GM19351 (cell line): ENCODE data around the gene LEPROT.
"Not testable (repeated sequence)": the region's sequence is repeated elsewhere in the genome, so short reads cannot be mapped to it uniquely, and the experiment has no call there.

Experiments used
- ATAC-seq: cut with Tn5 transposase; IDR thresholded peaks from one replicate; pipeline ENCODE4 v1.9.1; 2021; ENCODE audit warnings: mild to moderate bottlenecking, moderate library complexity; ENCODE audit not compliant: unreplicated experiment

Gene LEPROT

DNA sequence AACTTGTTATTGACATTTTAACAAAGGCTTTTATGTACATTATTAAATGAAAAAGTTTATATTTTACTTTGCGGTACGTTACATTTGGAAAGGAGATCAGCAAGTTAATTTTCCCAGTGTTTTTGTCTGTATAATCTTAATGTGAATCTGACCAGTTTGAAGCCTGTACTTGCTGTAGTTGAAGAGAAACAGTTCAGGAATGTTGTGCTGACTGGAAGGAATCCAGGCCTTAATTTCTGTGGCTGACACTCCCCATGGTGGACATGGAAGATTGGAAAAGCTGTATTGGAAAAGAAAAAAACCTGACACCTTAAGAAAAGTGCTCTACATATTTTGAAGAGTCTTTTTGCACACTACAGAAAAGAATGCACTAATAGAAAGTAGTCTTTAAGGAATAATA lies 15.5 kb downstream of the LEPROT start:
- no peak for ATAC-seq

DNA sequence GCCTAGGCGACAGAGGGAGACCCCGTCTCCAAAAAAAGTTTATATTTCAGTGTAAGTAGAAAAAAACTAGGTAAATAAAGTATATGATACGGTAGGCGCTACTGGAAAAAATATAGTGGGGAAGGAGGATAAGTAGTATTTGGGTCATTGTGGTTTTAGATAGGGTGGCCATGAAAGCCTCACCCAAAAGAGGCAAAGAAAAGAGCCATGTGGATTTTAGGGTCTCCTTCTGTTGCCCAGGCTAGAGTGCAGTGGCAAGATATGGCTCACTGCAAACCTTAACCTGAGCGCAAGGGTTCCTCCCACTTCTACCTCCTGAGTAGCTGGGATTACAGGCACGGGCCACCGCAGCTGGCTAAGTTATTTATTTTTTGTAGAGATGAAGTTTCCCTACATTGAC lies 17.1 kb downstream of the LEPROT start:
- no peak for ATAC-seq

DNA sequence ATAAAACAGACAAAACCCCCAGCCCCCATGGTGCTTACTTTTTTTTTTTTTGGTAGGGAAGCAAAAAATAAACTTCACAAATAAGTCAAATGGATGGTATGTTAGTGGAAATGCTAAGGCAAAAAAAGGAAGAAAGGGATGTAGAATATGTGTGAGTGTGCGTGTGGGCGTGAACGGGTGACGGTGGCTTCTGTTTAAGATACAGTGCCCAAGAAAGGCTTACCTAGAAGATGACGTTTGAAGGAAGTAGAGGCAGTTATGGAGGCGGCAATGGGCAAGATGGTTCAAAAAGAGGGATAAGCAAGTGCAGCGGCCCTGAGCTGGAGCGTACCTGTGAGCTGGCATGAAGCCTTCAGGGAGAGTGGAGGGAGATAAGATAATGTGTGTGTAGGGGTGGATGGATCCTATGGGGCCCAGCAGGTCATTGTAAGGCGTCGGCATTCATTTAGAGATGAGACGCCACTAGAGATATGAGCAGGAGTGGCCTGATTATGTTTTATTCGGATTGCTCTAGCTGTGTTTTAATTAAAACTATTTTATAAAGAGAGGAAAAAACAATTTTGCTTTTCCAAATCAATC lies 19.9 kb downstream of the LEPROT start:
- no peak for ATAC-seq

DNA sequence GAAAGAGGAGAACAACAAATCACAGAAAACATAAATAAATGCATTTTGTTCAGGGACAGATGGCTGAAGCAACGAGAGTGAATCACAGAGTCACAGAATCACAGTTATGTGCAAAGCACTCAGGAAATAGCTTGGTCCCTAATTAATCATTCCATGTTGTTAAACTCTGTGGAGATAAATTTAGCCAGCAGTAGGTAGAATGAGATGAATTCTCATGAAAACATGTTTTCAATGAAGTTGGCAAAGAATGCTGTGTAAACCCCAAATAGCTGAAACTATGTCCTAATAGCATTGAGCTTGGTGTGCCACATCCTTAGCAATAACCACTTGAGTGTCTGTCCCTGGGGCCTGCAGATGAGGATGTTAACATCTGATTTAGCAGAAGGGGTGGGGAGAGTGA lies 20.4 kb downstream of the LEPROT start:
- ATAC-seq: no peak

DNA sequence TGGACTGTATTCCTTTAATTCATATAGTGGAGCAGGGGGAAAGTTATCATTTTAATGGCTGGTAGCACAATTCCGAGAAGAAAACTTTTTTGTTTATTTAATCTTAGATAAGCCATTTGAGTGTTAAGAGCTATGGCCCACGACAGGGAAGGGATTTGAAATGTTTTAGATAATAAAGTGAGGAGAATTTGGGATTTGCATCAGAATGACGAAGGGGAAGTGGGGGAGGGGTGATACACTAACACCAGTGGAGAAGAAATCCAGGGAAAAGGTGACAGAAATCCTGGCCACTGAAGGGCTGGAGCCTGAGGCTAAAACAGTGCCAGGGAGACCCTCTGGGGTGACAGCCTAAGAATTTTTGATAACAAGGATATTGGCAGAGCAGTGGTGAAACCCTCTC lies 21.0 kb downstream of the LEPROT start:
- ATAC-seq: no peak

DNA sequence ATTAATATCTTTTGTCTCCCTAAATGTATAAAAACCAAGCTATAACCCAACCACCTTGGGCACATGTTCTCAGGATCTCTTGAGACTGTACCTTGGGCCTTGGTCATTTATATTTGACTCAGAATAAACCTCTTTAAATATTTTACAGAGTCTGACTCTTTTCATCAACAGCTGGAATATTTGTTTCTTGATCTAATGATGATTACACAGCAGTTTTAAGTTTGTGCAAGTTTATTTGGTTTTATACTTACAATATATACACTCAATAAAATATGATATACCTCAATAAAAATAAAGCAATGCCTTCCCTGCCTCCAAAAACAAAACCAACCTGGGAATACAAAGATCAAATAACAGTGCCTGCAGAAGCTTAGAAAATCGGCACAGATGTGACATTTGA lies 22.0 kb downstream of the LEPROT start:
- no peak for ATAC-seq

DNA sequence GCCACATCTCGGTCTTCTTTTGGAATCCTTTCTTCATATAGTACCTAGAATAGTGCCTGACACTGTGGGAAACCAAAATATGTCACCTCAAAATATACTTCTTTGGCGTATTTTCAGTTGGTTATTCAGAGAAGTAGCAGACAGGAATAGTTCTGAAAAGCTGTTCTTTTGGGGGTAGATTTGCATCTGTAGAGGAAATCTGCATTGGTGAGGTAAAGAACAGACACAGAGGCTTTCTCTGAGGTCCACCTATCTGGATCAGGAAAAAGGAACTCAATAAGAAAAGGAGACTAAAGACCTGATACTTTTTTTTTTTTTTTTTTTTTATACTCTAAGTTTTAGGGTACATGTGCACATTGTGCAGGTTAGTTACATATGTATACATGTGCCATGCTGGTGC lies 23.2 kb downstream of the LEPROT start:
- ATAC-seq: no peak

DNA sequence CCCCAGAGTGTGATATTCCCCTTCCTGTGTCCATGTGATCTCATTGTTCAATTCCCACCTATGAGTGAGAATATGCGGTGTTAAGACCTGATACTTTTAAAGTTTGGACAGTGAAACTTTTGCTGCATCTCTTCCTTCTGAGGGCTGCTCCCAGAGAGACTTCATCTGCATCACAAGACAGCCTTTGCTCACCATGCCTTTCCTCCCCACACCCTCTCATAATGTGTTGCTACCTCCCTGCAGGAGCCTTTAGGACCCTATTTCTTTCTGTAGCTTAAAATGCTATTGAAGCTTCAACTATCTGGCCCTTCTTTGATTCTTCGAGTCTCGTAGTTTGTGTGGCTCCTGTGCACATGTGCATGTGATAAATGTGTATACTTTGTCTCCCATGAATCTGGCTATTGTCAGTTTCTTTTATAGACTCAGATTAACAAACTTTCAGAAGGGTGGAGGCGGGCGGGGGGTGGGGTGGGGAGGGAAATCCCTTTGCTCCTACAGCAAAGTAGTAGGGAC lies 23.7 kb downstream of the LEPROT start:
- no peak for ATAC-seq

DNA sequence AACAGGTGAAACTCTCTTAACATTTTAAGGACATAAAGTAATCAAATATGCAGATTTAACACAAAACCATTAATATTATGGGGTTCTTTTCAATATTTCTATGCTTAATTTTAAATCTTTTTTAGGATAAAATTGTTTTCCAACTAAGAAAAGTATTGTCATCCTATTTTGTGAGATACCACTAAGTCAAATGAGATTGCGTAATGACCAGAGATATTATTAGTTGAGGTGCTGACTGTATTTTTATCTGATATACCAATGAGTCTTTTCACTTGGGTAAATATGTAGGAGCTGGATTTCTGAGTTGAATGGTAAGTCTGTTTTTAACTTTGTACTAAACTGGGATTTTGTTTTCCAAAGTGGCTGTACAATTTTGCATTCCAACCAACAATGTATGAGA lies 25.4 kb downstream of the LEPROT start:
- no peak for ATAC-seq

DNA sequence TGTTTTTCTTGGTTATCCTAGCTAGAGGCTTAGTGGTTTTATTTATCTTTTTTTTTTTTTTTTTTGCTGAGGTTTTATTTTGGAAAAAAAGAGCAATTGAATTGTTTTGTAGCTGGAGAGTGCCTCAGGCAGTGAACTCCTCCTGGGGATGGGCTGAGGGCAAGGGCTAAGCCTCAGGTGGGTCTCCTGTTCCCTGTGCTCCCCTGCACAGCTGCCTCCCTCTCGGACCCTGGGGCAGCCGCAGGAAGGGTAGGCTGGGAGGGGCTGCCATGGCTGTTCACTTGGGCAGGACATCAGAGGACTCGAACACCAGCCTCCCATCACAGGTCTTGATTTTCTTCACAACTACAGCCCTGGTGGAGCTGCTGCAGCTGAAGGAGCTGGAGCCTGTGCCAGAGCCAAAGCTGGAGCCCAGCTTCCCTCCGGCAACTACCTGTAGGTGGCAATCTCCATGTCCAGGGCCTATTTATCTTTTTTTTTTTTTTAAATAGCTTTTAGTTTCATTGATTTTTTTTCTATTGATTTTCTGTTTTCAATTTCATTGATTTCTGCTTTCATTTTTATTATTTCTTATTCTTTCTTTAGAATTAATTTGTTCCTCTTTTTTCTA lies 28.9 kb downstream of the LEPROT start:
- ATAC-seq: no peak

DNA sequence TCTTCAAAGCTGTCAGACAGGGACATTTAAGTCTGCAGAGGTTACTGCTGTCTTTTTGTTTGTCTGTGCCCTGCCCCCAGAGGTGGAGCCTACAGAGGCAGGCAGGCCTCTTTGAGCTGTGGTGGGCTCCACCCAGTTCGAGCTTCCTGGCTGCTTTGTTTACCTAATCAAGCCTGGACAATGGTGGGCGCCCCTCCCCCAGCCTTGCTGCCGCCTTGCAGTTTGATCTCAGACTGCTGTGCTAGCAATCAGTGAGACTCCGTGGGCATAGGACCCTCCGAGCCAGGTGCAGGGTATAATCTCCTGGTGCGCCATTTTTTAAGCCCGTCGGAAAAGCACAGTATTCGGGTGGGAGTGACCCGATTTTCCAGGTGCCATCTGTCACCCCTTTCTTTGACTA lies 35.2 kb downstream of the LEPROT start:
- ATAC-seq: not testable (repeated sequence)

DNA sequence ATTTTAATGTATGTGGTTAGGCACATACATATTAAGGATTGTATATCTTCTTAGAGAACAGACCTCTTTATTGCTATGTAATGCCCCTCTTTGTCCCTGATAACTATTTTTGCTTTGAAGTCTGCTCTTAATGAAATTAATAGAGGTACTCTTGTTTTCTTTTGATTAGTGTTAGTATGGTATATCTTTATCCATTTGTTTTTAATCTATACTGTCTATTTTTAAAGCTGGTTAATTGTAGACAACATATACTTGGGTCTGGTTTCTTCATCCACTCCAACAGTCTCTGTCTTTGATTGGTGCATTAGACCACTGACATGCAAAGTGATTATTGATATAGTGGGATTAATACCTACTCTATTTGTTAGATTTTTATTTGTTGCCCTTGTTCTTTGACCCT lies 36.0 kb downstream of the LEPROT start:
- no peak for ATAC-seq

DNA sequence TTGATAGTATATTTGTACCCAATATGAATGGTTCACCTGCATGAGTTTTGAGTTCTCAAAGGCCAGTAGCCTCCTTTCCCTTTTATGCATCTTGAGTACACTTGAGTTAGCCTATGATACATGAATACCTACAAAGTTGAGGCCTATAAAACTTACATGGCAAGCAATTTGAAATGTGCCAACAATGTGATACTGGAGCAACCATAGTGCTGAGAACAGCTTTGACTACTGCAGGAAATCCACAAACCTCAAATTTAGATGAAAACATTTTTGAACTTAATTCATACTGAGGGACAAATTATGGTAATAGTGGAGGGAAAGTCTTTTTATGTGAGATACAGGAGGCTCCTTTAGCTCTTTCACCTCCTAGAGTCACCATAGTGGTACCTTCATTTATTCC lies 37.4 kb downstream of the LEPROT start:
- ATAC-seq: no peak

DNA sequence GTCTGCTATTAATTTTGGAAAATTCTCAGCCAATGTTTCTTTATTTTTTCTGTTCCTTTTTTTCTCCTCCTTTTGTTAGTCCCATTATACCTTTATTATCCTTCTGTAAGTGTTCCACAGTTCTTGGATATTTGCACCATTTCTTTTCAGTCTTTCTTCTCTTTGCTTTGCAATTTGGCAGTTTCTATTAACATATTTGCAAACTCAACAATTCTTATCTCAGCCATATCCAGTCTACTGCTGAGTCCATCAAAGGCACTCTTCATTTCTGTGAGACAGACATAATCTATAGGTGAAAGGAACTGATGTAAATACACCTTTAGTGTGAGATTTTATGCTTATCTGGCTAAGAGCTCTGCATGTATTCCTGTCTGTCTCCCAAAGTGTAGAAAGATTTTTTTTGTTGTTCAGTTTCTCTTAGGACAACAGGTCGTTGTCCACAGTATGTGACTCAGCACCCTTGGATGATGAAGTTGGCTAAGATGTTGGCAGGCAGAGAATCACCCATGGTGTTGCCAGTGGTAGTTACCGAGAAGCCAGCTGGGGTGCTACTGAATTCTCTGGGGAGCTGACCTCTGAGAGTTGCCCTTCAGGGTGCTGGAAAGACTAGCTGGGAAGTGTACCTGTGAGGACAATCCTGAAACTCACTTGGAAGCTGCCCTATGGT lies 38.4 kb downstream of the LEPROT start:
- ATAC-seq: peak; percentile 42

DNA sequence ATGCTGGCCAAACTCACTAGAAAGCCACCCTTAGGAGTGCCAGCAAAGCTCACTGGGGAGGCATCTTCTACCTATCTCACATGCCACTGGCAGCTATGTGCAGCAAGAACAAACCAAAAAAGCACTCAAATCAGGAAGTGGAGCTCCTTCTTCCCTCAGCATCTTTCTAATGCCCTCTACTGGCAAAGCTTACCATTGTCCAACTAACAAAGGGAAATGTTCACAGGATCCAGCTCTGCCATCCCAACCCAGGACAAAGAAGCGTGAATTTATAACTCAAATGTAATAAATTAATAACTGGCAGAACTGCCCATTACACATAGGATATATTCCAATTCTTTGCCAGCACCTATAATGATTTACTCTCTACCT lies 38.9 kb downstream of the LEPROT start:
- peak; percentile 97 for ATAC-seq

DNA sequence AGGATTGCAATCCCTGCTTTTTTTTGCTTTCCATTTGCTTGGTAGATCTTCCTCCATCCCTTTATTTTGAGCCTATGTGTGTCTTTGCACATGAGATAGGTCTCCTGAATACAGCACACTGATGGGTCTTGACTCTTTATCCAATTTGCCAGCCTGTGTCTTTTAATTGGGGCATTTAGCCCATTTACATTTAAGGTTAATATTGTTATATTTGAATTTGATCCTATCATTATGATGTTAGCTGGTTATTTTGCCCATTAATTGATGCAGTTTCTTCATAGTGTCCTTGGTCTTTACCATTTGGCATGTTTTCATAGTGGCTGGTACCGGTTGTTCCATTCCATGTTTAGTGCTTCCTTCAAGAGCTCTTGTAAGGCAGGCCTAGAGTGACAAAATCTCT lies 45.4 kb downstream of the LEPROT start:
- not testable (repeated sequence) for ATAC-seq

DNA sequence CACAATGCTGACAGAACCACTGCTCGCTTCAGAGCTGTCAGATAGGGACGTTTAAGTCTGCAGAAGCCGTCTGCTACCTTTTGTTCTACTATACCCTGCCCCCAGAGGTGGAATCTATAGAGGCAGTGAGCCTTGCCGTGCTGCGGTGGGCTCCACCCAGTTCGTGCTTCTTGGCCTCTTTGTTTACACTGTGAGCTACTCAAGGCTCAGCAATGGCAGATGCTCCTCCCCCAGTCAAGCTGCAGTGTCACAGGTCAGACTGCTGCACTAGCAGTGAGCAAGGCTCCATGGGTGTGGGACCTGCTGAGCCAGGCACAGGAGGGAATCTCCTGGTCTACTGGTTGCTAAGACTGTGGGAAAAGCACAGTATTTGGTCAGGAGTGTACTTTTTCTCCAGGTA lies 47.1 kb downstream of the LEPROT start:
- no peak for ATAC-seq

DNA sequence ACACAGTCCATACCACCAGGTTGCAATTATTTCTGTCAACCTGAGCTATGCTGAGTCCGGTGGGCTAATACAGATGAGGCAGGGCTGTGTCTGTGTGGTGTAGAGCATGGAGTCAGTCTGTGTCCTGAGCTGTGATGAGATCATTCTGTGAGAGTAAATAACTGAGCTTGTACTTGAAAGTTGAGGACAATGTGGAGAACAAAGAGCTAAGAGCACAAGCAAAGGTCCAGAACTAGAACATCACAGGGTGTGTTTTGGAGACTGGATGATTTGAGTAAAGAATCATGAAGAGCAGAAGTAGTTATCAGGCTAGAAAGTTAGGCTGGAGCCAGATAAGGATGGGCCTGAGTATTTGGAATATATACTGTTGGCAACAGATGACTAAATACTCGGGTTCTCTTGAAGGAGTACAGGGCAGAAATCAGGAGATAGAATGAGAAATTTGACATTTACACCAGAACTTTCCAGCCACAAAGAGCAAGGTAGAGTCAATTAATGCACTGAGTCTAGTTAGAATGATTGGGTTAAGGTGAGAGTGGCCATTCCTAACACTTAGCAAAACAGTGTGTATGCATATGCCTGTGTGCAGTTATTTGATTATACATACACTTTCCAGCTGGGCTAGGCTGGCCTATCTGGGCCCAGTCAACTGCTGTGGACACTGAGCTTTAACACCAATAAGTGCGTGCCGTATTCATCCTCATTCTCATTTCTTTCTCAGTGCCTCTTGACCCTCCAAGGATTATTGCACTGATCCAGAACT lies 48.8 kb downstream of the LEPROT start:
- ATAC-seq: no peak

DNA sequence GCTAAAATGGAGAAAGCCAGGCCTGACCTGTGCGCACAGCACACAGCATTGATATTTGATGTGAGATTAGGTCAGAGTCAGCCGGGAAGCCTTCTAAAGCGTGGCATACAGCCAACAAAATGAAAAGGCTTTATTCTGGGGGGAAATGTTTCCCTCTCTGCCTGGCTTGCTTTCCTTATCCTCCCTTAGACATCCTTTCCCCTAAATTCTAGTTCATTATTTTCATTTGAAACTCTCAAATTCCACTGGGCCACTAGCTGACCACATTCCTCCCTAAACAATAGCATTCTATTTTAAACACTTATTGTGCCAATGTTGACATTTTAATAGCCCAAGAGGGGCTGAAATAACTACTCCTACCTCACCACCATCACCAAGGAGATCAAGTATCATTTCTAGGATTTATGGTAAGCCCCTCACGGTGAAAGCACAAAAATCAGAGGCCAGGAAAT lies 49.4 kb downstream of the LEPROT start:
- ATAC-seq: no peak

DNA sequence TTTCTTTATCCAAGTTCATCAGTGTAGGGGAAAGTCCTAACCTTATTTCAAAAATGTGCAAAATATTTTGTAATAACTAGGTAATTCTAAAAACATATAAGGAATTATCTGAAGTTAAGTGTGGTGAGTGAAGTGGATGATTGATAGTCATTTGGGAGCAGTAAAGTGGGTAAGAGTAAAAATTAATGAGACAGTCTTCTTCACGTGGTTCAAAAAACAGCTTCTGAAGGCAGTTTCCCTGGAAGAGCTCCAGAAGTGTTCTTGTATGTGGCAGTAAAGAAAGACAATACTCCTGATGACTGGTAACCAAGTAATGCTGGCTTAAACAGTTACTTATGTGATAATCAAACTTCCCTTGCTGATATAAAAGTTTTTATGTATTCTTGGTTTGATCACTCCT lies 50.3 kb downstream of the LEPROT start:
- ATAC-seq: no peak

DNA sequence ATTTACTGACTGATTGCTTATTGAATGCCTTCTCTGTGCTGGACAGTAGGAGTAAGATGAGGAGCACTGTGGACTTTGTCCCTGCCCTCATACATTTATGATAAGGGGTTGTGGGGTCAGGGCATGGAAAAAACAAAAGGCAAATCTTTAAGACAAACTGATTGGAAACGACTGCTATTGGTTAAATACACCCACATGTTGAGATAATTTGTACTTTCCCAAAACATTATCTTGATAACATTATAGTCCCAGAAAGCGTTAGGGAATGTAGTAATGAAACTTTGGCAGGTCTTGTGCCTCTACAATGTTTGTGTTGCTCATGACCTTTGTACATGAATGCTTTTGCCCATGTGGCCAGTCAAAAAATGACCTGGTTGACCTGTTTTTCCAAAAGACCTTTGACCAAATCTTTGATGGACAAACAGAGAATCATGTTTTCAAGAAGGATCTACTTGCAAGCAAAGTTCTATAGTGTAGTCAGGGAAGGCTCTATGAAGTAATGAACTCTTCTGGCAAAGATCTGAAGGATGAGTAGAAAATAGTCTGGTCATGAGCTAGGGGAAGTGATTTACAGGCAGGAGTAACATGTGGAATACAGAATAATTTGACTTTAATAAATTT lies 50.9 kb downstream of the LEPROT start:
- ATAC-seq: no peak
